Lower leg skin (tissue), 4 donors: Measurements from ENCODE around the gene ZNF79. TPM values are rescaled to one million over a fixed set of nuclear protein-coding genes. Genes with fewer than 3 reads are reported as not detected.

Experiments
- DNase-seq, 2 donors: peaks; one replicate each; pipeline ENCODE4 v3.0.0-alpha.2; 2019; ENCODE audit warnings: low spot score in 2 of 2
- H3K4me3 ChIP-seq: fragments of 200-600 bp; sonication (generic); 2 replicates; pipeline ENCODE4 v1.5.1; 2017; ENCODE audit warnings: mild to moderate bottlenecking, low read depth; ENCODE audit not compliant: poor library complexity, severe bottlenecking
- CTCF ChIP-seq, 3 donors: fragments of 450-650 bp; IDR thresholded peaks; one replicate each; pipeline ENCODE4 v1.5.1; 2016; ENCODE audit warnings: antibody characterized with exemption in 3 of 3, mild to moderate bottlenecking in 3 of 3, moderate library complexity in 2 of 3
- POLR2A ChIP-seq, 2 donors: fragments of 450-650 bp; IDR thresholded peaks; one replicate each; pipeline ENCODE4 v1.6.1; 2016 to 2017; ENCODE audit warnings: antibody characterized with exemption in 2 of 2, mild to moderate bottlenecking in 1 of 2, moderate library complexity in 1 of 2
- WGBS, 2 donors: methylation state at CpG; one replicate each; pipeline ENCODE4 v1.1.5; 2018; 5-methylcytosine and 5-hydroxymethylcytosine counted together
- intact Hi-C: fragments of 100-400 bp; cut with DNase I; formaldehyde crosslinking; loops from one replicate; pipeline ENCODE4 v1.15.0; 2023; ENCODE audit warnings: low total_unique reads
- total RNA-seq, 4 donors: library from RNA; depleted of rRNA; stranded (reverse); fragments of >200 nt; gene quantifications; one replicate each; pipeline ENCODE4 v1.1.0, GENCODE V29; 2016

The ZNF79 gene
- total RNA-seq, 4 donors from 2014 or later: 9.2 to 12.1 (median 9.8) TPM

GRCh38 chr9:127450243-127450760, 26.1 kb downstream of the ZNF79 start:
- TF ChIP-seq CTCF (IDR thresholded peaks at IDR 0.05) (no peak), POLR2A (IDR thresholded peaks at IDR 0.05) (no peak)
- intact Hi-C loops: no loop called here
- peak overlapping the region; percentile 97 for H3K4me3 ChIP-seq
- WGBS, 2 donors: 2% methylated on average over 14 of the region's 14 CpGs
- no peak for DNase-seq

- peak within 1 kb of the TSS; percentile 97 for H3K4me3 ChIP-seq
- peak in 1 of 2 donors; percentile 98 for TF ChIP-seq POLR2A (IDR thresholded peaks at IDR 0.05)
- TF ChIP-seq CTCF (IDR thresholded peaks at IDR 0.05): no peak
- WGBS, 2 donors: 0% methylated on average over 56 to 62 of the region's 71 CpGs
- DNase-seq: peak; percentile 96 to 100
- intact Hi-C loops: no loop called here
Observed at GRCh38 chr9:127450830-127451607, 26.8 kb downstream of the ZNF79 start, which contains the start of the genes LRSAM1 and RPL12. TSS of gene LRSAM1 (plus strand) at chr9:127451510. CDS start at chr9:127454528, 3,018 bp downstream. TSS of gene RPL12 (minus strand) at chr9:127451406. CDS start at chr9:127451317, 89 bp downstream.

- intact Hi-C loops: no loop called here
- WGBS, 2 donors: 1 to 2% methylated on average over 13 to 14 of the region's 14 CpGs
- DNase-seq: no peak
- TF ChIP-seq POLR2A (IDR thresholded peaks at IDR 0.05): no peak
- no peak for TF ChIP-seq CTCF (IDR thresholded peaks at IDR 0.05)
- H3K4me3 ChIP-seq: peak overlapping the region; percentile 51
Observed at GRCh38 chr9:127451608-127451857, 27.4 kb downstream of the ZNF79 start.

GRCh38 chr9:127451858-127452656, 27.9 kb downstream of the ZNF79 start:
- 9 to 11% methylated on average over 26 to 29 of the region's 29 CpGs for WGBS, 2 donors
- no peak for TF ChIP-seq CTCF (IDR thresholded peaks at IDR 0.05)
- no peak for TF ChIP-seq POLR2A (IDR thresholded peaks at IDR 0.05)
- intact Hi-C loops: no loop called here
- DNase-seq: peak; percentile 29 to 91
- peak overlapping the region; percentile 51 for H3K4me3 ChIP-seq

GRCh38 chr9:127452691-127453090, 28.5 kb downstream of the ZNF79 start:
- H3K4me3 ChIP-seq: no peak overlapping the region
- 58 to 72% methylated on average over 4 of the region's 4 CpGs for WGBS, 2 donors
- TF ChIP-seq CTCF (IDR thresholded peaks at IDR 0.05) (no peak), POLR2A (IDR thresholded peaks at IDR 0.05) (no peak)
- DNase-seq: peak in 1 of 2 donors; percentile 36
- intact Hi-C loops: no loop called here
